Stimulated activated naive B cell treated with anti-CD40 and anti-IgM and Interleukin-4, amounts not matched to agents 10 μg/mL and 1 μg/mL and 100 μg/mL, for 72 hours (primary cell): ENCODE results near the gene MDM2.
"Not testable (repeated sequence)": the region's sequence is repeated elsewhere in the genome, so short reads cannot be mapped to it uniquely, and the experiment has no call there.

ENCODE experiments used
- ATAC-seq, 2 donors: fragments of 150-1000 bp; cut with Tn5 transposase; replicated peaks; 2 replicates each; pipeline ENCODE4 v1.10.0; 2021; ENCODE audit warnings: moderate library complexity in 1 of 2
- DNase-seq: peaks from one replicate; pipeline ENCODE4 v3.0.0; 2021
- H3K27ac Mint-ChIP-seq: one replicate; pipeline ENCODE4 v1.8.0; 2022; ENCODE audit warnings: mild to moderate bottlenecking, mixed read lengths
- H3K27me3 Mint-ChIP-seq, 2 donors: one replicate each; pipeline ENCODE4 v1.8.0; 2022; ENCODE audit warnings: mixed read lengths in 2 of 2
- H3K36me3 Mint-ChIP-seq, 2 donors: one replicate each; pipeline ENCODE4 v1.8.0; 2022; ENCODE audit warnings: mixed read lengths in 2 of 2, mild to moderate bottlenecking in 1 of 2
- H3K4me1 Mint-ChIP-seq, 2 donors: one replicate each; pipeline ENCODE4 v1.8.0; 2022; ENCODE audit warnings: mixed read lengths in 2 of 2, mild to moderate bottlenecking in 1 of 2
- H3K4me3 Mint-ChIP-seq, 2 donors: one replicate each; pipeline ENCODE4 v1.8.0; 2022; ENCODE audit warnings: mild to moderate bottlenecking in 2 of 2, mixed read lengths in 2 of 2, moderate library complexity in 1 of 2
- H3K9me3 Mint-ChIP-seq, 2 donors: one replicate each; pipeline ENCODE4 v1.8.0; 2022; ENCODE audit warnings: mixed read lengths in 2 of 2, mild to moderate bottlenecking in 1 of 2

The MDM2 gene

GRCh38 chr12:68838046-68838886 is 30.3 kb downstream of the MDM2 start:
- ATAC-seq = no peak
- no peaks in the 10 kb centered on the region for H3K27me3 Mint-ChIP-seq
- no peaks in the 10 kb centered on the region for H3K9me3 Mint-ChIP-seq
- no peak overlapping the region for H3K4me3 Mint-ChIP-seq
- H3K27ac Mint-ChIP-seq = no peak overlapping the region
- DNase-seq = no peak
- peaks cover 14 to 43% of the 10 kb centered on the region in 2 donors for H3K36me3 Mint-ChIP-seq
- H3K4me1 Mint-ChIP-seq = peaks cover 4 to 7% of the 10 kb centered on the region in 2 donors

- Mint-ChIP-seq H3K36me3 (peaks cover 19 to 52% of the 10 kb centered on the region in 2 donors), H3K4me3 (no peak overlapping the region), H3K4me1 (peaks cover 4 to 7% of the 10 kb centered on the region in 2 donors), H3K27ac (no peak overlapping the region), H3K9me3 (no peaks in the 10 kb centered on the region), H3K27me3 (no peaks in the 10 kb centered on the region)
- DNase-seq (no peak), ATAC-seq (no peak)
Measured at GRCh38 chr12:68839183-68840147, 31.5 kb downstream of the MDM2 start.

DNA sequence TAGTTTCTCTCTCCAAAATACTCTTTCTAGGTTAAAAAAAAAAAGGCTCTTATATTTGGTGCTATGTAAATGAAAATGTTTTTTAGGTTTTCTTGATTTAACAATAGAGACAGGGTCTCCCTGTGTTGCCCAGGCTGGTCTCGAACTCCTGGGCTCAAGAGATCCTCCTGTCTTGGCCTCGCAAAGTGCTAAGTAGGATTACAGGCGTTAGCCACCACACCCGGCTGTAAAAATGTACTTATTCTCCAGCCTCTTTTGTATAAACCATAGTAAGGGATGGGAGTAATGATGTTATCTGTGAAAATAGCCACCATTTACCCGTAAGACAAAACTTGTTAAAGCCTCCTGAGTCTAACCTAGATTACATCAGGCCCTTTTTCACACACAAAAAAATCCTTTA is 33.2 kb downstream of the MDM2 start:
- H3K36me3 Mint-ChIP-seq = peaks cover 17 to 49% of the 10 kb centered on the region in 2 donors
- not testable (repeated sequence) for H3K27ac Mint-ChIP-seq, ATAC-seq

DNA sequence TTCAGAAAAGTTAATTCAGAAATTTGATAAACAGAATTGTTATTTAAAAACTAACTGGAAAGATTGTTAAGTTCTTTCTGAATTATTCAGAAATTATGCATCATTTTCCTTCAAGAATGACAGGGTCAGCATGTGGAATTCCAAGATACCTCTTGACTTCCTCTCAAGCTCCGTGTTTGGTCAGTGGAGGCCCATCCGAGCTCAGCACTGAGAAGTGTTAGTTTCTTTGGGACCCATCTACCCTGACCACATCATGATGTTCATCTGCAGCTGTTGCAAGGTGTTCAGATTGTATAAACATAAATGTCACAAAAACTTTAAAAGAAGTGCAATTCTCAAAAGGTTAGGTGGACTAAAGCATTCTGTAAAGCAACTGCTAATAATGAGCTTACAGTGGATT is 33.7 kb downstream of the MDM2 start:
- Mint-ChIP-seq H3K4me3 (no peak overlapping the region), H3K27me3 (no peaks in the 10 kb centered on the region), H3K4me1 (no peaks in the 10 kb centered on the region), H3K9me3 (no peaks in the 10 kb centered on the region), H3K36me3 (peaks cover 17 to 49% of the 10 kb centered on the region in 2 donors), H3K27ac (no peak overlapping the region)
- DNase-seq (no peak), ATAC-seq (no peak)

More for the DNA sequence above, 33.2 kb downstream of the MDM2 start:
- H3K4me3 Mint-ChIP-seq, DNase-seq, H3K9me3 Mint-ChIP-seq, H3K4me1 Mint-ChIP-seq, H3K27me3 Mint-ChIP-seq: not testable (repeated sequence)

DNA sequence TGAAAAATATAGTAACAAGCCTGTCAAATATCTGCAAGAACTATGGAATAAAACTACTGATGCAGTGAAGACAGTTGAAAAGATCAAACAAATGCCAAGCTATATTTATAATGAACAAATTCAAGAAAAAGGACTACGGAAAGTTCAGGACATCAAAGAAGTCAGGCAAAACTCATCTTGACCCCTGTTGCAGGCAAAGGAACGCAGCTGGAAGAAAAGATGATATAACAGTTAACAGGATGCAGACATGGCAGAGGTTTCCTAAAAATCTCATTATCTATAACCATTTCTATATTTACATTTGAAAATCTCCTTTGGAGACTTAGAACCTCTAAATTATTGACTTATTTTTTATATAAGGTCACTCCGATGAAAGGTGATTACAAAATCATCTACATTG is 34.1 kb downstream of the MDM2 start:
- Mint-ChIP-seq H3K4me1 (no peaks in the 10 kb centered on the region), H3K9me3 (no peaks in the 10 kb centered on the region), H3K36me3 (peaks cover 17 to 49% of the 10 kb centered on the region in 2 donors), H3K27me3 (no peaks in the 10 kb centered on the region), H3K27ac (no peak overlapping the region), H3K4me3 (no peak overlapping the region)
- DNase-seq (no peak), ATAC-seq (no peak)

- Mint-ChIP-seq H3K27me3 (no peaks in the 10 kb centered on the region), H3K4me1 (no peaks in the 10 kb centered on the region), H3K9me3 (no peaks in the 10 kb centered on the region), H3K36me3 (peaks cover 15 to 48% of the 10 kb centered on the region in 2 donors), H3K4me3 (no peak overlapping the region), H3K27ac (peak overlapping the region; percentile 44)
- DNase-seq = no peak
- no peak for ATAC-seq
Measured at GRCh38 chr12:68842784-68843567, 35.0 kb downstream of the MDM2 start.

DNA sequence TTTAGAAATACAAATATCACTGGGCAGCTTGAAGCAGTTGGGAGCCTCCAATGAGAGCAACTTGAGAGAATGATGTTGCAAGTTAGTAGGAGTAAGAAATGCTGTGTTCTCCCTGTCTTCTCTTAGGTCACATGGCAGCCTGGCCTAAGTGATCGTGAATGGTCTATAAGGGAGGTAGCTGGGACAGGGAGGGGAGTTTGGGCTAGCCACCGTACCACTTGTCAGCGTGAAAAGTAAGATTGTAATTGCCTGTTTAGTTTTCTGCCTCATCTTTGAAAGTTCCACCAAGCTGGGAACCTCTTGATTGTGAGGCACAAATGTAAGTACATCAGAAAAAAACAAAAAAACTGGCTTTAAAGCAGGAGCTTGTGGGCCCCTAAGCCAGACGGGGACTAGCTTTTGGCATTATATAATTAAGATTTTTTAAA is 36.4 kb downstream of the MDM2 start:
- no peaks in the 10 kb centered on the region for H3K4me1 Mint-ChIP-seq
- peaks cover 12 to 39% of the 10 kb centered on the region in 2 donors for H3K36me3 Mint-ChIP-seq
- ATAC-seq (no peak), DNase-seq (no peak)
- H3K9me3 Mint-ChIP-seq = no peaks in the 10 kb centered on the region
- H3K4me3 Mint-ChIP-seq = no peak overlapping the region
- no peak overlapping the region for H3K27ac Mint-ChIP-seq
- no peaks in the 10 kb centered on the region for H3K27me3 Mint-ChIP-seq

- Mint-ChIP-seq H3K4me3 (no peak overlapping the region), H3K27me3 (no peaks in the 10 kb centered on the region), H3K36me3 (peaks cover 11 to 37% of the 10 kb centered on the region in 2 donors), H3K9me3 (no peaks in the 10 kb centered on the region), H3K27ac (peak overlapping the region; percentile 17), H3K4me1 (no peaks in the 10 kb centered on the region)
- ATAC-seq (no peak), DNase-seq (no peak)
Measured at GRCh38 chr12:68844788-68845695, 37.1 kb downstream of the MDM2 start.

GRCh38 chr12:68846811-68847210 is 38.8 kb downstream of the MDM2 start:
- no peak overlapping the region for H3K4me3 Mint-ChIP-seq
- H3K27me3 Mint-ChIP-seq = no peaks in the 10 kb centered on the region
- H3K4me1 Mint-ChIP-seq = no peaks in the 10 kb centered on the region
- no peak for DNase-seq
- peaks cover 11 to 27% of the 10 kb centered on the region in 2 donors for H3K36me3 Mint-ChIP-seq
- no peaks in the 10 kb centered on the region for H3K9me3 Mint-ChIP-seq
- no peak overlapping the region for H3K27ac Mint-ChIP-seq
- ATAC-seq = no peak

- Mint-ChIP-seq H3K27me3 (no peaks in the 10 kb centered on the region), H3K4me3 (no peak overlapping the region), H3K27ac (no peak overlapping the region), H3K9me3 (no peaks in the 10 kb centered on the region), H3K4me1 (peaks cover 0 to 3% of the 10 kb centered on the region in 2 donors), H3K36me3 (peaks cover 2 to 7% of the 10 kb centered on the region in 2 donors)
- ATAC-seq (no peak), DNase-seq (no peak)
Measured at GRCh38 chr12:68850390-68850789, 42.4 kb downstream of the MDM2 start.

- peaks cover 0 to 3% of the 10 kb centered on the region in 2 donors for H3K4me1 Mint-ChIP-seq
- DNase-seq = no peak
- H3K27me3 Mint-ChIP-seq = no peaks in the 10 kb centered on the region
- no peaks in the 10 kb centered on the region for H3K9me3 Mint-ChIP-seq
- no peak for ATAC-seq
- no peak overlapping the region for H3K4me3 Mint-ChIP-seq
- H3K27ac Mint-ChIP-seq = no peak overlapping the region
- peaks cover 2 to 12% of the 10 kb centered on the region in 2 donors for H3K36me3 Mint-ChIP-seq
Measured at GRCh38 chr12:68851592-68852306, 43.8 kb downstream of the MDM2 start.

- Mint-ChIP-seq H3K9me3 (no peaks in the 10 kb centered on the region), H3K4me1 (peaks cover 0 to 3% of the 10 kb centered on the region in 2 donors), H3K27me3 (no peaks in the 10 kb centered on the region), H3K4me3 (no peak overlapping the region), H3K27ac (no peak overlapping the region), H3K36me3 (peaks cover 4 to 12% of the 10 kb centered on the region in 2 donors)
- ATAC-seq (no peak), DNase-seq (no peak)
Measured at GRCh38 chr12:68853396-68854077, 45.6 kb downstream of the MDM2 start.
